Measurements from ENCODE around the gene ZSWIM8. TPM values are rescaled to one million over a fixed set of nuclear protein-coding genes. Genes with fewer than 3 reads are reported as not detected.

Gene ZSWIM8
- polyA plus RNA-seq, 2 of the 4 experiments (the other 2 are of a cell fraction), result 24.3 to 44.5 TPM

- no peaks in the 10 kb centered on the region for H3K4me1 ChIP-seq
- WGBS (ENCODE audit: missing lambda C conversion rate), result 90% methylated on average over 9 of the region's 20 CpGs
- DNase-seq (ENCODE audit: low read depth in 1 of 2, low spot score in 1 of 2) (no peak), ATAC-seq (no peak), FAIRE-seq (no peak)
- CTCF ChIA-PET, result interaction anchor here (1.5 kb wide), 1 partner anchor 12 kb away, joined by 3 read pairs; no protein-coding TSS in a partner anchor
- H3K27ac ChIP-seq, result no peak overlapping the region
- no peak for TF ChIP-seq NPAS2 (CRISPR knock-in tag; IDR thresholded peaks at IDR 0.05; ENCODE audit: borderline replicate concordance)
- TF ChIP-seq POLR2AphosphoS2 (conservative IDR thresholded peaks at IDR 0.05; ENCODE audit: low read length), result no peak
- no peak for TF ChIP-seq HEYL (CRISPR knock-in tag; IDR thresholded peaks at IDR 0.05)
- TF ChIP-seq HMGXB4 (CRISPR knock-in tag; IDR thresholded peaks at IDR 0.05; ENCODE audit: borderline replicate concordance), result no peak
- no peak for TF ChIP-seq NFE2L2 (conservative IDR thresholded peaks at IDR 0.05; ENCODE audit: low read length)
- TF ChIP-seq RFX5 (IDR thresholded peaks at IDR 0.05), result no peak
- TF ChIP-seq ESRRA (IDR thresholded peaks at IDR 0.05; ENCODE audit: borderline replicate concordance, low read length), result no peak
- TF ChIP-seq HOXB13 (CRISPR knock-in tag; IDR thresholded peaks at IDR 0.05; ENCODE audit: low read depth), result no peak
- no peak for TF ChIP-seq EHMT2 (IDR thresholded peaks at IDR 0.05; ENCODE audit: low read depth)
- TF ChIP-seq MYC (IDR thresholded peaks at IDR 0.05; ENCODE audit: borderline replicate concordance, low read length), result no peak
- TF ChIP-seq PBX3 (IDR thresholded peaks at IDR 0.05), result no peak
- TF ChIP-seq GATA3 (IDR thresholded peaks at IDR 0.05; ENCODE audit: borderline replicate concordance), result no peak
- TF ChIP-seq BCL3 (IDR thresholded peaks at IDR 0.05), result no peak
- no peak for TF ChIP-seq ZSCAN20 (CRISPR knock-in tag; IDR thresholded peaks at IDR 0.05)
- no peak for TF ChIP-seq BHLHE40 (IDR thresholded peaks at IDR 0.05; ENCODE audit: low read depth, low read length)
- no peak for TF ChIP-seq RAD21 (conservative IDR thresholded peaks at IDR 0.05 in 1 of 2, IDR thresholded peaks at IDR 0.05 in 1 of 2)
- TF ChIP-seq ATOH8 (CRISPR knock-in tag; IDR thresholded peaks at IDR 0.05; ENCODE audit: low read depth), result no peak
- no peak for TF ChIP-seq KDM5A (IDR thresholded peaks at IDR 0.05)
- H3K4me3 ChIP-seq, result no peak overlapping the region
- no peaks in the 10 kb centered on the region for H3K9me3 ChIP-seq
- POLR2A ChIA-PET, result no interaction called here
- H3K4me2 ChIP-seq, result no peak overlapping the region
Observed at GRCh38 chr10:73800560-73801252, 15.3 kb downstream of the ZSWIM8 start.

GRCh38 chr10:73801253-73801590, 15.8 kb downstream of the ZSWIM8 start:
- Histone ChIP-seq H3K4me1 (no peaks in the 10 kb centered on the region), H3K9me3 (no peaks in the 10 kb centered on the region), H3K4me3 (no peak overlapping the region), H3K27ac (no peak overlapping the region), H3K4me2 (no peak overlapping the region)
- ATAC-seq (no peak), DNase-seq (ENCODE audit: low read depth in 1 of 2, low spot score in 1 of 2) (no peak), FAIRE-seq (no peak)
- TF ChIP-seq FOSL2 (IDR thresholded peaks at IDR 0.05) (no peak), FOSL2 (CRISPR knock-in tag; IDR thresholded peaks at IDR 0.05) (no peak), EHF (CRISPR knock-in tag; IDR thresholded peaks at IDR 0.05) (no peak), FOXS1 (CRISPR knock-in tag; IDR thresholded peaks at IDR 0.05) (no peak), MAFK (IDR thresholded peaks at IDR 0.05; ENCODE audit: partially characterized antibody) (no peak), ZFP36 (IDR thresholded peaks at IDR 0.05; ENCODE audit: borderline replicate concordance, partially characterized antibody) (no peak), JUN (IDR thresholded peaks at IDR 0.05) (no peak; a peak in 1 of 5 replicates), SMC3 (IDR thresholded peaks at IDR 0.05) (no peak), RNF2 (IDR thresholded peaks at IDR 0.05; ENCODE audit: borderline replicate concordance, low read depth) (no peak), MAZ (IDR thresholded peaks at IDR 0.05; ENCODE audit: borderline replicate concordance, low read depth, low read length) (no peak), POLR2A (IDR thresholded peaks at IDR 0.05; ENCODE audit: low read length) (no peak), EHMT2 (IDR thresholded peaks at IDR 0.05; ENCODE audit: low read depth) (no peak), CEBPB (IDR thresholded peaks at IDR 0.05) (no peak), JUNB (IDR thresholded peaks at IDR 0.05) (no peak), RFX5 (IDR thresholded peaks at IDR 0.05) (no peak), ZSCAN20 (CRISPR knock-in tag; IDR thresholded peaks at IDR 0.05) (no peak), ATOH8 (CRISPR knock-in tag; IDR thresholded peaks at IDR 0.05; ENCODE audit: low read depth) (no peak), CHD2 (IDR thresholded peaks at IDR 0.05; ENCODE audit: low read length, partially characterized antibody) (no peak)
- WGBS (ENCODE audit: missing lambda C conversion rate), result 95% methylated on average over 13 of the region's 13 CpGs
- ChIA-PET POLR2A (no interaction called here), CTCF (no interaction called here)
